GM10266 (cell line): Measurements from ENCODE around the gene ACOT11.

Experiments used
- DNase-seq: peaks from one replicate; pipeline ENCODE4 v3.0.0; 2012; ENCODE audit errors: extremely low spot score
- TF ChIP-seq, protein P1 (sequence below): IDR thresholded peaks from 2 replicates; pipeline ENCODE4 v1.5.1; 2012; ENCODE audit warnings: mild to moderate bottlenecking, low read depth; ENCODE audit not compliant: control insufficient read depth, insufficient read depth; ENCODE audit errors: missing control alignments

The ACOT11 gene

DNA sequence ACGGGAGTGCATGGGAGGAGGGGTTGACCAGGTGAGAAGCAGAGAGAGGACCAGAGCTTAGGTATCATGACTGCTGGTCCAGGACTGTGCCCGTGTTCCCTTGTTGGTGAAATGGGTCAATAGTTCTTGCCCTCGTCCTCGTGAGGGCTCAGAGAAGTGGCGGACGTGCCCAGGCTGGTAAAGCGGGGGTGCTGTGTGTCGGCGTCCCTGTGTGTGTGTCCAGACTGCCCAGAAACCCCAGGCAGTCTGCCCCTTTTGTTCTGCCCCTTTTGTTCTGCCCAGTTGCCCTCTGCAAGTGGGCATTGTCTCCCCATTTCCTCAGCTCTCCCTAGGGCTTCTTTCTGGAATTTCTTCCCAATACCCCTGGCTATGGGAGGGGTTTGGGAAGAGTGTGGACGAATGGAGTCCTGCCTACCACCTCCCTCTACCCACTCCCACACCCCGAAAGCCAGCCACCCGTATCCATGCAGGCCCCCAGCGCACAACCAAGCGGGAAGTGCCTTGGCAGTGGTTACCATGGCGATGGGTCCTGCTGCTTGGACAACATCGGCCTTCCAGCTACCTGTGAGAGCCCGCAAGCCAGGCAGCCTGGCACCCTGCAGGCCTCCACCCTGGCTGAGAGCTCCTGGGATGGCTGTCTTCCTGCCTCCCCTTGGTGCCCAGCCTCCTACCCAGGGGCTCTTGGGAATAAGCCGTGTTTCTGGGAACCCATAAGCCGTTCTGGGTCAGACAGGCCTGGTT lies 34.7 kb downstream of the ACOT11 start:
- TF ChIP-seq, protein P1, sequence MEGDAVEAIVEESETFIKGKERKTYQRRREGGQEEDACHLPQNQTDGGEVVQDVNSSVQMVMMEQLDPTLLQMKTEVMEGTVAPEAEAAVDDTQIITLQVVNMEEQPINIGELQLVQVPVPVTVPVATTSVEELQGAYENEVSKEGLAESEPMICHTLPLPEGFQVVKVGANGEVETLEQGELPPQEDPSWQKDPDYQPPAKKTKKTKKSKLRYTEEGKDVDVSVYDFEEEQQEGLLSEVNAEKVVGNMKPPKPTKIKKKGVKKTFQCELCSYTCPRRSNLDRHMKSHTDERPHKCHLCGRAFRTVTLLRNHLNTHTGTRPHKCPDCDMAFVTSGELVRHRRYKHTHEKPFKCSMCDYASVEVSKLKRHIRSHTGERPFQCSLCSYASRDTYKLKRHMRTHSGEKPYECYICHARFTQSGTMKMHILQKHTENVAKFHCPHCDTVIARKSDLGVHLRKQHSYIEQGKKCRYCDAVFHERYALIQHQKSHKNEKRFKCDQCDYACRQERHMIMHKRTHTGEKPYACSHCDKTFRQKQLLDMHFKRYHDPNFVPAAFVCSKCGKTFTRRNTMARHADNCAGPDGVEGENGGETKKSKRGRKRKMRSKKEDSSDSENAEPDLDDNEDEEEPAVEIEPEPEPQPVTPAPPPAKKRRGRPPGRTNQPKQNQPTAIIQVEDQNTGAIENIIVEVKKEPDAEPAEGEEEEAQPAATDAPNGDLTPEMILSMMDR: no peak
- no peak for DNase-seq

DNA sequence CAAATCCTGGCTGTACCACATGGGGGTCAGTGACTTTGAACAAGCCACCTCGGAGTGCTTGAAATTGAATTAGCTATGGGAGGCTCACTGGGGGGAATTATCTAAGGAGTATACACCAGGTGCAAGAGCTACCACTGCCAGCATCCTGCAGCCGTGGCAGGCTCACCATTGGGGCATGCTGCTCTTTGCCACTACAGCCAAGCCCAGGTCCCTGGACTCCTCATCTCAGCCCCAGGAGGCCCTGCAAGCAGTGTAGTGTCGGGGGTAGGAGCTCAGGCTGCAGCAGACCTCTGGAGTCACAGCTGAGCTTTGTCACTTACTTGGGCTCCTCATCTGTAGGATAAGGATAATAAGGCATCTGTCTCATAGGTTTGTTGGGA lies 35.3 kb downstream of the ACOT11 start:
- TF ChIP-seq, protein P1: no peak
- DNase-seq: no peak

DNA sequence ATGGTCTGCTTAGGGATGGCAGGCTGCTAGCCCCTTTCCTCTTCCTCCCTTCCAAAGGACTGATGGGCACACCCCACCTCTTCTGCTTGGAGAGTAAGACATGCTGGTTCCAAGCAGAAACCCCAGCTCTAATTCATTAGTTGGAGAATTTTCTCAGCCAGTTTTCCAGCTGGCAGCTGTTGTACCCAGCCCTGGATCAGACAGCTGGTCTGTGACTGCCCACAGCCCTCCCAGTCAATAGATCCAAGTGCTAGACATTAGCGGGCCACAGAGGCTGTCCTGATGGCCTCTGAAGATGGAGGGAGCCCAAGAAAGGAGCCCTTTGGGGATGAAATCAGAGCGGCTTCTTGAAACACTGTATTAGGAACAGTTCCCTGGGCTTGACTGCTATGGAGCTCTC lies 35.8 kb downstream of the ACOT11 start:
- TF ChIP-seq, protein P1: no peak
- DNase-seq: no peak

DNA sequence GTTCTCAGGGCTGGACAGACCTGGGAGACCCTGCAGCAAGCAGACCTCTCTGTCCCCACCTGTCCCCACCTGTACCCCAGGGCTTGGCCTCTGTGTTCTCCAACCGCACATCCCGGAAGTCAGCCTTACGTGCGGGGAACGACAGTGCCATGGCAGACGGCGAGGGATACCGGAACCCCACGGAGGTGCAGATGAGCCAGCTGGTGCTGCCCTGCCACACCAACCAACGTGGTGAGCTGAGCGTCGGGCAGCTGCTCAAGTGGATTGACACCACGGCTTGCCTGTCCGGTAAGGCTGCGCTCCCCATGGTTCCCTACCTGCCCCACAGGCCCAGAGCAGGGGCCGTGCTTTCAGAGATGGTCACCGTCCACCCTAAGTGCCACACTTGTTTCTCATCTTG lies 36.5 kb downstream of the ACOT11 start:
- DNase-seq: no peak
- TF ChIP-seq, protein P1: no peak

DNA sequence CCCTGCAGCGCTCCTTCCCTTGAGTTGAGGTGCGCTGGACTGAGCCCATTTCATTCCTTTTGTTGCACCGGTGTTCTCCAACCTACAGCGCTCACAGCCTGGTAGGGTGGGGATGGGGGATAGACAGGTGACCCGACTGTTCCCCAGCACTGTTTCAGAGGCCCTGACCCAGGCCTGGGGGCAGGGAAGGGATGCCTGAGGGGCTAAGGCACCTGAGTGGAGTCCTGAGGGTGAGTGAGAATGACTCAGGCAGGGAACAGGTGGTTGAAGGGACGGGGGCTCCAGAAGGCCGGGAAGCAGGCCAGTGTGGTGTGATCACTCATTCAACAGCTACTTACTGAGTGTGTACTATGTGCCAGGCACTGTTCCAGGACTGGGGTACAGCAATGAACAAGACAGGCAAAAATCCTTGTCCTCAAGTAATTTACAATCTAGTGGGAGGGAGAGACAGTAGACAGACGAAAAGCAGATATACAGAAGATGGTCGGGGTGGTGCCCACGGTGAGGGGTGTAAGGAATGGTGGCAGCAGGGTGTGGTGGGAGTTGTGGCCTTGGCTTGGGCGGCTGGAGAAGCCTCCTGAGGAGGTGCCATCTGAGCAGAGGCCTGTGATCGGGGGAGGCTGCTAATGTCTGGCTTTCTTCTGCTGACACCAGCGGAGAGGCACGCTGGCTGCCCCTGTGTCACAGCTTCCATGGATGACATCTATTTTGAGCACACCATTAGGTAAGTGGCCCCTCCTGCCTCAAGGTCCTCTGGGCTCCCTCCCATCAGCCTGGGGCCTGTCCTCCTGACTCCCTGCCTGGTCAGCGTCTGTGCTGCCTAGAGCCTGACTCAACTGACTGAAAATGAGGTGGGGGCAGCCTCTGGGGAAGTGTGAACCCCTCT lies 37.4 kb downstream of the ACOT11 start:
- TF ChIP-seq, protein P1: no peak

DNA sequence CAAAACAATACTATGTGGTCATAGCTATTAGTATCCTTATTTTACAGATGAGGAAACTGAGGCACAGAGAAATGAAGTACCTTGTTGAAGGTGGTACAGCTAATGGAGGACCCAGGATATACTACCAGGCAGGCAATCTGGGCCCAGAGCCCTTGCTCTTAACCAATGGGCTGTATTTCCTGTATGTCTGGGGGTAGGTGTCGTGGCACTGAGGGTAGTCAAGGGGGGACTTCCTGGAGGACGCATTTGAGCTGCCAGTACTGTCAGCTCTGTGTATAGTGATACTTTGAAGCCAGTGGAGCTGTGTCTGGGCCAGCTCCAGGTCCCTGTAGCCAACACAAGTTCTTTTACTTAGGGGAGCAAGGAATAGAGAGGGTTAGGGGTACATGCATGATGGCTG lies 40.3 kb downstream of the ACOT11 start:
- TF ChIP-seq, protein P1: no peak
- DNase-seq: no peak

More for the DNA sequence above, 37.4 kb downstream of the ACOT11 start:
- no peak for DNase-seq

DNA sequence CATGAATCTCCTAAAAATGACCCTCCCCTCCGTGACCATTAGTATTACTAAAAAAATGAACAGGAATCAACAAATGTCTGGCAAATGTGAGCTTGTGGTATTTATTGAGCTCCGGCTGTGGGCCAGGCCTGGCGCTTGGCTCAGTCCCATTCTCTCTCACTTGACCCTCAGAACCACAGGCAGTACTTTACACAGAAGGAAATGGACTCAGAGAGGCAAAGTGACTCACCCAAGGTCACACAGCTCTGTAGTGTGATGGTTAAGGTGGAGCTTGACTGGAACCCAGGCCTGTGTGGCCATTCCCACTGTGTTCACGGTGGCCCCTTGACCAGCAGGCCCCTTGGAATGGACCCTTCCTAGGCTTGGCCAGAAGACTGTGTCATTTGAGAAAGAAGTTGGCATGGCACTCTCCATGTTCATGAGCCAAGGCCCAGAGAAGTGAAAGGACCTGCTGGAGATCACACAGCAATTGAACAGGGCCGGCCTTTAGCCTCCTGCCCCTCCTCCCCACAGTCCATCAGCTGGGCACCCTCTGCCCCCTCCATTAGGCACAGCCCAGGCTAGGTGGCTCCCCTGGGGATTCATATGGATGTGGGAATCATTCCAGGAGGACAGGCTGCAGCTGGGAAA lies 43.2 kb downstream of the ACOT11 start:
- DNase-seq: no peak
- TF ChIP-seq, protein P1: no peak
